ENCODE measurements around the gene IGSF5. TPM values are rescaled to one million over a fixed set of nuclear protein-coding genes. Genes with fewer than 3 reads are reported as not detected.

IGSF5 gene
- total RNA-seq, 4 donors from 2014 or later, result not detected

GRCh38 chr21:39845571-39846130 is 100.7 kb downstream of the IGSF5 start:
- Histone ChIP-seq H3K9me3 (no peaks in the 10 kb centered on the region), H3K4me1 (no peaks in the 10 kb centered on the region), H3K27ac (no peak overlapping the region), H3K4me3 (no peak overlapping the region), H3K36me3 (no peaks in the 10 kb centered on the region), H3K27me3 (no peaks in the 10 kb centered on the region)
- in situ Hi-C loops (cut with MboI; ENCODE audit: low sequenced_read_pairs in 4 of 4), result no loop called here
- no peak for DNase-seq
- TF ChIP-seq CTCF (IDR thresholded peaks at IDR 0.05 in 4 of 5, conservative IDR thresholded peaks at IDR 0.05 in 1 of 5) (no peak), POLR2A (IDR thresholded peaks at IDR 0.05) (no peak)
- intact Hi-C loops (cut with DNase I; ENCODE audit: low total_unique reads), result no loop called here
- no peak for ATAC-seq

- H3K36me3 ChIP-seq, result no peaks in the 10 kb centered on the region
- TF ChIP-seq POLR2A (IDR thresholded peaks at IDR 0.05) (no peak), CTCF (IDR thresholded peaks at IDR 0.05 in 4 of 5, conservative IDR thresholded peaks at IDR 0.05 in 1 of 5) (no peak)
- ATAC-seq, result no peak
- H3K27me3 ChIP-seq, result no peaks in the 10 kb centered on the region
- DNase-seq, result no peak
- H3K4me3 ChIP-seq, result no peak overlapping the region
- intact Hi-C loops (cut with DNase I; ENCODE audit: low total_unique reads), result no loop called here
- no peaks in the 10 kb centered on the region for H3K4me1 ChIP-seq
- H3K27ac ChIP-seq, result no peak overlapping the region
- in situ Hi-C loops (cut with MboI; ENCODE audit: low sequenced_read_pairs in 4 of 4), result no loop called here
- H3K9me3 ChIP-seq, result no peaks in the 10 kb centered on the region
Measured at GRCh38 chr21:39847877-39848276, 102.9 kb downstream of the IGSF5 start.

- H3K9me3 ChIP-seq, result no peaks in the 10 kb centered on the region
- no peaks in the 10 kb centered on the region for H3K27me3 ChIP-seq
- no peak overlapping the region for H3K27ac ChIP-seq
- no peak overlapping the region for H3K4me3 ChIP-seq
- no peaks in the 10 kb centered on the region for H3K4me1 ChIP-seq
- ATAC-seq (no peak), DNase-seq (no peak)
- intact Hi-C loops (cut with DNase I; ENCODE audit: low total_unique reads), result no loop called here
- no peaks in the 10 kb centered on the region for H3K36me3 ChIP-seq
- TF ChIP-seq POLR2A (IDR thresholded peaks at IDR 0.05) (no peak), CTCF (IDR thresholded peaks at IDR 0.05 in 4 of 5, conservative IDR thresholded peaks at IDR 0.05 in 1 of 5) (no peak)
- in situ Hi-C loops (cut with MboI; ENCODE audit: low sequenced_read_pairs in 4 of 4), result no loop called here
Measured at GRCh38 chr21:39849014-39849655, 104.2 kb downstream of the IGSF5 start.

- no peak for DNase-seq
- no peaks in the 10 kb centered on the region for H3K4me1 ChIP-seq
- no peak for TF ChIP-seq CTCF (IDR thresholded peaks at IDR 0.05 in 4 of 5, conservative IDR thresholded peaks at IDR 0.05 in 1 of 5)
- no peak for TF ChIP-seq POLR2A (IDR thresholded peaks at IDR 0.05)
- no peak overlapping the region for H3K4me3 ChIP-seq
- H3K9me3 ChIP-seq, result no peaks in the 10 kb centered on the region
- no peak overlapping the region for H3K27ac ChIP-seq
- no peaks in the 10 kb centered on the region for H3K27me3 ChIP-seq
- no peaks in the 10 kb centered on the region for H3K36me3 ChIP-seq
- intact Hi-C loops (cut with DNase I; ENCODE audit: low total_unique reads) (no loop called here), in situ Hi-C loops (cut with MboI; ENCODE audit: low sequenced_read_pairs in 4 of 4) (loop anchor here in 3 of 4 donors (25.0 kb wide), 2 partner anchors 262 to 287 kb away; no protein-coding TSS in a partner anchor)
- no peak for ATAC-seq
Measured at GRCh38 chr21:39850333-39850732, 105.3 kb downstream of the IGSF5 start.
